Uterus (tissue), 4 donors: ENCODE results near the gene IFNA13. TPM values are rescaled to one million over a fixed set of nuclear protein-coding genes. Genes with fewer than 3 reads are reported as not detected.

Source experiments
- DNase-seq, 2 donors: peaks; one replicate each; pipeline ENCODE4 v3.0.0-alpha.2; 2019 to 2020
- H3K27ac ChIP-seq, 2 donors: fragments of 200-600 bp; sonication (generic); 1 replicate in 1 of 2; 2 replicates in 1 of 2; pipeline ENCODE4 v1.5.1; 2016 to 2018
- H3K27me3 ChIP-seq, 2 donors: fragments of 200-600 bp; sonication (generic); one replicate each; pipeline ENCODE4 v1.5.1; 2018 to 2019; ENCODE audit warnings: control low read depth in 1 of 2
- H3K36me3 ChIP-seq, 2 donors: fragments of 200-600 bp; sonication (generic); one replicate each; pipeline ENCODE4 v1.5.1; 2019; ENCODE audit warnings: control low read depth in 1 of 2
- H3K4me1 ChIP-seq, 2 donors: fragments of 200-600 bp; sonication (generic); one replicate each; pipeline ENCODE4 v1.5.1; 2018 to 2019; ENCODE audit warnings: control low read depth in 1 of 2
- H3K4me3 ChIP-seq, 2 donors: fragments of 200-600 bp; sonication (generic); 1 replicate in 1 of 2; 2 replicates in 1 of 2; pipeline ENCODE4 v1.5.1; 2018 to 2019; ENCODE audit warnings: mild to moderate bottlenecking in 1 of 2
- H3K9me3 ChIP-seq, 2 donors: fragments of 200-600 bp; sonication (generic); one replicate each; pipeline ENCODE4 v1.5.1; 2019; ENCODE audit warnings: control low read depth in 1 of 2
- CTCF ChIP-seq, 4 experiments: fragments of 200-600 bp in 2 of 4; fragments of 450-650 bp in 2 of 4; sonication (generic) in 2 of 4; IDR thresholded peaks; one replicate each; pipeline ENCODE4 v1.5.1; 2016 to 2019; ENCODE audit warnings: antibody characterized with exemption in 4 of 4, mild to moderate bottlenecking in 2 of 4, moderate library complexity in 1 of 4
- POLR2A ChIP-seq, 2 donors: fragments of 450-650 bp; IDR thresholded peaks; one replicate each; pipeline ENCODE4 v1.6.1; 2016; ENCODE audit warnings: antibody characterized with exemption in 2 of 2, mild to moderate bottlenecking in 1 of 2, moderate library complexity in 1 of 2
- intact Hi-C: fragments of 100-400 bp; cut with DNase I; formaldehyde crosslinking; loops from one replicate; pipeline ENCODE4 v1.15.1; 2023; ENCODE audit warnings: low total_unique reads
- total RNA-seq, 4 donors: library from RNA; depleted of rRNA in 3 of 4; stranded (reverse); fragments of >200 nt in 3 of 4; gene quantifications; one replicate each; pipeline versions ENCODE4 v1.1.0 to v1.2.4, GENCODE V29; 2014 to 2023
- donor health status: DM: yes; HTN: yes; CAD: no.

IFNA13 gene
- total RNA-seq, 4 donors from 2014 or later, result not detected

GRCh38 chr9:21412107-21412506, 44.2 kb upstream of the IFNA13 start:
- H3K4me1 ChIP-seq, result no peaks in the 10 kb centered on the region
- no peaks in the 10 kb centered on the region for H3K36me3 ChIP-seq
- no peak for DNase-seq
- no peak overlapping the region for H3K27ac ChIP-seq
- no peak overlapping the region for H3K4me3 ChIP-seq
- TF ChIP-seq CTCF (IDR thresholded peaks at IDR 0.05) (no peak), POLR2A (IDR thresholded peaks at IDR 0.05) (no peak)
- intact Hi-C loops, result no loop called here
- no peaks in the 10 kb centered on the region for H3K9me3 ChIP-seq
- H3K27me3 ChIP-seq, result no peaks in the 10 kb centered on the region

- intact Hi-C loops, result no loop called here
- Histone ChIP-seq H3K27ac (no peak within 1 kb of the TSS), H3K36me3 (no peaks in the 10 kb centered on the region), H3K4me1 (no peaks in the 10 kb centered on the region), H3K9me3 (no peaks in the 10 kb centered on the region), H3K4me3 (no peak within 1 kb of the TSS), H3K27me3 (no peaks in the 10 kb centered on the region)
- DNase-seq, result no peak
- TF ChIP-seq CTCF (IDR thresholded peaks at IDR 0.05), result no peak
- TF ChIP-seq POLR2A (IDR thresholded peaks at IDR 0.05), result no peak
Measured at GRCh38 chr9:21408817-21409216, 41.0 kb upstream of the IFNA13 start, which contains the start of gene IFNA8. IFNA8 (plus strand) TSS chr9:21409117; CDS start chr9:21409177, 60 bp downstream.

GRCh38 chr9:21404146-21404545, 36.3 kb upstream of the IFNA13 start:
- intact Hi-C loops, result no loop called here
- Histone ChIP-seq H3K9me3 (no peaks in the 10 kb centered on the region), H3K4me3 (no peak overlapping the region), H3K36me3 (no peaks in the 10 kb centered on the region), H3K4me1 (no peaks in the 10 kb centered on the region), H3K27me3 (peaks cover 0 to 16% of the 10 kb centered on the region in 2 donors), H3K27ac (no peak overlapping the region)
- no peak for DNase-seq
- TF ChIP-seq POLR2A (IDR thresholded peaks at IDR 0.05) (no peak), CTCF (IDR thresholded peaks at IDR 0.05) (no peak)

- no peak for DNase-seq
Measured at GRCh38 chr9:21402386-21403251, 34.8 kb upstream of the IFNA13 start.

More at GRCh38 chr9:21402386-21403251, 34.8 kb upstream of the IFNA13 start:
- intact Hi-C loops, result no loop called here
- Histone ChIP-seq H3K27me3 (peaks cover 0 to 16% of the 10 kb centered on the region in 2 donors), H3K9me3 (no peaks in the 10 kb centered on the region), H3K36me3 (no peaks in the 10 kb centered on the region), H3K4me3 (peak overlapping the region in 1 of 2 donors; percentile 17), H3K4me1 (no peaks in the 10 kb centered on the region), H3K27ac (no peak overlapping the region)
- TF ChIP-seq CTCF (IDR thresholded peaks at IDR 0.05), result no peak
- TF ChIP-seq POLR2A (IDR thresholded peaks at IDR 0.05), result no peak
